Measurements from ENCODE around the gene CD248.
A peak's percentile ranks its signal among the peaks of the same experiment; 100 is the strongest.
"Not testable (repeated sequence)": the region's sequence is repeated elsewhere in the genome, so short reads cannot be mapped to it uniquely, and the experiment has no call there.

CD248 gene, protein sequence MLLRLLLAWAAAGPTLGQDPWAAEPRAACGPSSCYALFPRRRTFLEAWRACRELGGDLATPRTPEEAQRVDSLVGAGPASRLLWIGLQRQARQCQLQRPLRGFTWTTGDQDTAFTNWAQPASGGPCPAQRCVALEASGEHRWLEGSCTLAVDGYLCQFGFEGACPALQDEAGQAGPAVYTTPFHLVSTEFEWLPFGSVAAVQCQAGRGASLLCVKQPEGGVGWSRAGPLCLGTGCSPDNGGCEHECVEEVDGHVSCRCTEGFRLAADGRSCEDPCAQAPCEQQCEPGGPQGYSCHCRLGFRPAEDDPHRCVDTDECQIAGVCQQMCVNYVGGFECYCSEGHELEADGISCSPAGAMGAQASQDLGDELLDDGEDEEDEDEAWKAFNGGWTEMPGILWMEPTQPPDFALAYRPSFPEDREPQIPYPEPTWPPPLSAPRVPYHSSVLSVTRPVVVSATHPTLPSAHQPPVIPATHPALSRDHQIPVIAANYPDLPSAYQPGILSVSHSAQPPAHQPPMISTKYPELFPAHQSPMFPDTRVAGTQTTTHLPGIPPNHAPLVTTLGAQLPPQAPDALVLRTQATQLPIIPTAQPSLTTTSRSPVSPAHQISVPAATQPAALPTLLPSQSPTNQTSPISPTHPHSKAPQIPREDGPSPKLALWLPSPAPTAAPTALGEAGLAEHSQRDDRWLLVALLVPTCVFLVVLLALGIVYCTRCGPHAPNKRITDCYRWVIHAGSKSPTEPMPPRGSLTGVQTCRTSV

DNA sequence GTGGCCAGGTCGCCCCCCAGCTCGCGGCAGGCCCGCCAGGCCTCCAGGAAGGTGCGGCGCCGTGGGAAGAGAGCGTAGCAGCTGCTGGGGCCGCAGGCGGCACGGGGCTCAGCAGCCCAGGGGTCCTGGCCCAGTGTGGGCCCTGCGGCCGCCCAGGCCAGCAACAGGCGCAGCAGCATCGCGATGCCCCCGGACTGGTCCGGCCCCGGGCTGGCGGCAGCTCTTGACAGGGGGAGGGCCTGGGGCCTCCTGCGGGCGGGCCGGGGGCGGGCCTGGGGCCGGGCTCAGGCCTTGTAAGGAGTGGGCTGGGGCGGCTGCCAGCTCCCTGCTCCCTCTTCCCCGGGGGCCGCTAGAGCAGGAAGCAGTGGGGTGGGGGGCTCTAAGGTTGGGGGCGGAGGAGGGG is at the start of gene CD248:
CD248 (minus strand) TSS at position 196 of the 403 bp plus-strand sequence; CDS start at position 179, 17 bp downstream.
- DNase-seq, result peak in 16 of 51 donors; percentile 13 to 51 (median 28)

DNA sequence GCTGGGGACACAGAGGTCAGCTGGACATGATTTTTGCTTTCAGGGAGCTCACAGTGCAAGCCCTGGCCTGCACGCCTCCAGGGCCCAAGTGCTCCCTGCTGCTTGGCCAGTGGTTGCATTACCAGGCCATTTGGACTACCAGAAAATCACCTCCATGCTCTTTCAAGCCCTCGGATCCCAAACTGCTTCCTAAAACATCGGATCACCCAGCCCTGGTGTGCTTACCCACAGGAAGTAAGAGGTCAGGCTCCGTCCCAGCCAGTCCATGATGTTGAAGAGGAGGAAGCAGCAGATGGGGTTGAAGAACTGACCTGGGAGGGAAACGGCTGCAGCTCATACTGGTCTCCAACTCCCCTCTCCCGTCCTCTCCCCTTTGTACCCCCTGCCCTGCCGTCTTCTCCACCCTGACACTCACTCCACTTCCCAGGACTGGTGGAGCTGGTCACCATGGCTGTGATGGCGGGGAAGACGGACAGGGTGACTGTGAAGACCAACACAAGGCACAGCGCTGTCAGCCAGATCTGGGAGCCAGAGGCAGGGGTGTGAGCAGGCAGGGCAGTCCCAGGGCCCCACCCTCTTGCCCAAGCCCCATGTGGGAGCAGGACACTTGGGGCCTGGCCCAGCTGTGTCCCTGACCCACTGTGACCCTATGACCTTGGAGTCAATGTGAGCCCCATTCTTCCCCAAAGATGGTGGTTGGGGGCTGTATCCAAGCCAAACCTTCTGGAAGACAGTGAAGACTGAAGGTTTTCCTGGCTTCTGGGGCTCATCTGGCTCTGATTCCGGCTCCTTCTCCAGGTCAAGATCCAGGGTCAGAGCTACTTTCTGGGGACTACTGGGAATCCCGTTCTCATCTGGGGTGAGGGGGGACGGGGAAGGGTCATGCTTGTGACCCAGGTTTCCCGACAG is 49.1 kb upstream of the CD248 start:
- DNase-seq, result no peak

DNA sequence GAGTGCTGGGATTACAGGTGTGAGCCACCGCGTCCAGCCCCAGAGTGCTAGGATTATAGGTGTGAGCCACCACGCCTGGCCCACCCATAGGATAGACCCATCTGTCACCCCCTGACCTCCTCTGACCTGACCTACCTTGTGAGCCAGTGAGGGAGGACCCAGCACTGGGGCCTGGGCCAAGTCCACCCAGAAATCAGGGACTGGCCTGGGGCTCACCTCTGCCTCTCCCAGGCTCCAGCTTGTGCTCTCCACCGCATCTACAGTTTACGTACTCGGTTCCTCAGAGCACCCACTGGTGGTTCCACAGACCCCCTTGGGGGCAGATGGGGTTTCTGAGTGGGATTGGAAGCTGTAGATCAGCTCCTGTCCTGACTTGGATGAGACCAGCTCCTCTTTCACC is 48.3 kb upstream of the CD248 start:
- DNase-seq, result no peak

DNA sequence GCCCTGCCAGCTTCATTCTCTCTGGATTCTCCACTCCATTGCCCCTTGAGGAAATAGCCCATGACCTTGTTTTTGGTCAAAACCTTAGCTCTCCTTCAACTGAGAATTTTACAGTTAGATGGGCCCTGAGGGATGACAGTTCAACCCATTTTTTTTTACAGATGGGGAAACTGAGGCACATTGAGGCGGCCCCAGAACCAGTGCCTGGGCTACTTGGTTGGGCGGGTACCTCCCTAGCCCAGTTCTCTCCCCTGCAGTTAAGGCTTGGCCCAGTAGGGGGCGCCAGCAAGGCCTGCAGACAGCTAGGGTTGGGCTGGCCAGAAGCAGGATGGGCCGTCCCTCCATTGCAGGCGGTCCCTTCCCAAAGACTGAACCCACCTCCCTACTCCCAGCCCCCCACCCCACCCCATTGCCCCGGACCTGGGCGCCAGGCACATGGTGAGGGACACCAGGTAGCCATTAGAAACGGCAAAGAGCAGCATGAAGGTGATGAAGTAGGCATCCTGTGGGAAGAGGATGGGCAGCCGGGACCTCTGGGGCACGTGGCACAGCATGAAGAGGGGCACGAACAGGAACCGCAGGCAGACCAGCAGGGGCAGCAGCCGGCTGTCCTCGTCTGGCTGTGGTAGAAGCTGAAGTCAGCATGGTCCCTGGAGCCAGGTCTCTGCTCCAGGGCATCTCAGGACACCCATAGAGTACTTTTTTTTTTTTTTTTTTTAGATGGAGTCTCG is 47.1 kb upstream of the CD248 start:
- peak in 4 of 51 donors; percentile 6 to 28 (median 14) for DNase-seq

DNA sequence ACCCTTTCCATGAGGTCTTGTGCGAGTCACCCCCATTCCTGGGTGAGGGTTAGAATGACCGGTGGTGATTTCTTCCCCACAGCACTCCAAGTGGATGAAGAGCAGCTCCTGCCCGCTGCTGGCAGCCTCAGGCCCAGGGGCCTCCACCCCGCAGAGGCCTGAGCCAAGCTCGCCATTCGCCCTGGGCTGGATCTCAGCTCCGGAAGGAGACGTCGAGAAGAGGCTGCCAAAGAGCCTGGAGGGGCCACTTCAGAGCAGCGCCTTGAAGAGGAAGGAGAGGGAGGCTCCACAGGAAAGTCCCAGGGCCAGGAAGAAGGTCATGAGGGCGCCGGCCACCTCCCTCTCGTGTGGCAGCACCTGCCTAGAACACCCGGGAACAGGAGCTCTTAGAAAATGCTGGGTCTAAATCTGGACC is 46.4 kb upstream of the CD248 start:
- DNase-seq, result no peak

DNA sequence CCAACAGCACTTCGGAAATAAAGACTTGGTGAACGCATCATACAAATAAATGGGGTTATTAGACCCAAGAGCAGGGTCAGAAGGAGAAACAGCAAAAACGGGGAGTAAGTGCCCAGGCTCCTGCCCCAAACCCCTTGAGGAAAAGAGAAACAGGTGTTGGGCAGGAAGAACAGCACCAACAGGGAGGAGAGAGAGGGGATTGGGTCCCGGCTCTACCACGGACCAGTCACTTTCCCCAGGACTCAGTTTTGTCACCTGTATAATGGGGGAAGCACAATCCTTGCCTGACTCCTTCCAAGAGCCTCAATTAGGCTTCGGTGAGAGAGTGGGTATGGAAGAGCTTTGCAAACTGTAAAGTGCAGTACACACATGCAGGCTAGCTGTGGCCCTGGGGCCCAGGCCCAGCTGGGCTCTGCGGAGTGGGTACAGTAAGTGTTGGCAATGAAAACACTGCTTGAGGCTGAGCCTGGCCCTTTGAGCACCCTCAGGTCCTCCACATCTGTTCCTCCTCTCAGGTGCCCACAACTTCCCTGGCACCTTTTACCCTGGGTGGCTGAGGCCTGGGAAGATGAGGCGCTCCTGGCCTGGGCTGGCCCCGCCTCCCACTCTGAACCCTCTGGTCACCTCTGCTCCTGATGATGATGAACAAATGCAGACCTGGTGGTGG is 45.8 kb upstream of the CD248 start:
- no peak for DNase-seq

DNA sequence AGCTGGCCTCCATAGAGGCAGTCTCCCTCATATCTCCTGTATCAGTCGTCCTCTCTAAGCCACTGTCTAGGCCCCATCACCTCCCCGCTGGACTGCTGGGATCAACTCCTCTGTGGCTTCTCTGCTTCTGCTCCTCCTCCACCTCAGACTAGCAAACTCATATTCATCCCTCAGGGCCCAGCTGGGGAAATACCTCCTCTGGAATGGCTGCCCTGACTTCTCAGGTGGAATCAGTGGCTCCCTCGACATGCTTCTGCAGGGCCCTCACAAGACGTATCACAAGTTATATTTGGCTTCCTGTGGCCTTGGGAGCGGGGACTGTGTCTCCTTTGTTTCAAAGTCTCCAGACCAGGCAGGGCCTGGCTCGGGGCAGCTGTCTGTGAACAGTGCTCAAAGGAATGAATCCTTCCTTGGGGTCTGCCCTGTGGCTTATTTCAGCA is 44.7 kb upstream of the CD248 start:
- no peak for DNase-seq

DNA sequence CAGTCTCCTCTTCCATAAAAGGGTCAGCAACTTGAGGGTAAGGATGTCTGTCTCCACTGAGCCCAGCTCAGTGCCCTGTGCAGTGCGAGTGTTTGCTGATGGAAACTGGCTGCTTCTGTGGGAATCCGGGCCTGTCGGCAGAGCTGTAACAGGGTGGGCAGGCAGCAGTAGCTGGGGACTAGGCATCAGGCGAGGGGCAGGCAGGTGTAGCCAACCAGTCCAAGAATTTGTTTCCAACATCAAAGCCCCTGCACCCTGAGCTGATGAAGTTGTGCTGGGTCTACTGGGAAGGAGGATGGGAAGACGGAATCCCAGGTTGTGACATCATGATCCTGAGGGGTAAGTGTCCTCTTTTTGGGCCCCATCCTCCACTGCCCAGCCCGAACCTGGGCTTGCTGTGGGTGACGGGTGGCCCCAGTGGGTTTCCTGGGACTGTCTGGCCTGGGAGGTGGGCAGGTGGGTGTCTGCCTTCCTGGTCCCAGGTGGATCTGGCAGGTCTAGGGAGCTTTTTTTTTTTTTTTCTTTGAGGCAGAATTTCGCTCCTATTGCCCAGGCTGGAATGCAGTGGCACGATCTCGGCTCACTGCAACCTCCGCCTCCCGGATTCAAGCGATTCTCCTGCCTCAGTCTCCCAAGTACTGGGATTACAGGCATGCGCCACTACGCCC is 43.7 kb upstream of the CD248 start:
- DNase-seq, result no peak

DNA sequence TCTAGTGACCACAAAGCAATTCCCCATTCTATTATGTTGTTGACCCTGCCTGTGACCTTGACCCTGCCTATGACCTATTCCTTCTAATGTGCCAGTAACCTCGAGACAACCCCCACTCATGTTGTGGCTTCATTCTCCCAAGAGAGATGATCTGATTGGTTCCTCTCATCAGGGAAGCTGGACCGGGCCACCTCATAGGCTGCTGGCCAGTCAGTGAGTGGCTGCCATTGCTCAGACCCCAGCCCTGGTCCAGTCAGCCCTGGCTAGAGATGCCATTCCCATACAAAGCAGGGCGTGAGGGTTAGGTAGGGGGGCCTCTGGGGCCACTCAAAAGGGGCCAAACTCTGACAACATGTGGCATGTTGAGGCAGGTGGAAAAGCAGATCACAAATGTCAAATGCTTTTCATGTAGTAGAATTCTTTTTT is 42.8 kb upstream of the CD248 start:
- no peak for DNase-seq

DNA sequence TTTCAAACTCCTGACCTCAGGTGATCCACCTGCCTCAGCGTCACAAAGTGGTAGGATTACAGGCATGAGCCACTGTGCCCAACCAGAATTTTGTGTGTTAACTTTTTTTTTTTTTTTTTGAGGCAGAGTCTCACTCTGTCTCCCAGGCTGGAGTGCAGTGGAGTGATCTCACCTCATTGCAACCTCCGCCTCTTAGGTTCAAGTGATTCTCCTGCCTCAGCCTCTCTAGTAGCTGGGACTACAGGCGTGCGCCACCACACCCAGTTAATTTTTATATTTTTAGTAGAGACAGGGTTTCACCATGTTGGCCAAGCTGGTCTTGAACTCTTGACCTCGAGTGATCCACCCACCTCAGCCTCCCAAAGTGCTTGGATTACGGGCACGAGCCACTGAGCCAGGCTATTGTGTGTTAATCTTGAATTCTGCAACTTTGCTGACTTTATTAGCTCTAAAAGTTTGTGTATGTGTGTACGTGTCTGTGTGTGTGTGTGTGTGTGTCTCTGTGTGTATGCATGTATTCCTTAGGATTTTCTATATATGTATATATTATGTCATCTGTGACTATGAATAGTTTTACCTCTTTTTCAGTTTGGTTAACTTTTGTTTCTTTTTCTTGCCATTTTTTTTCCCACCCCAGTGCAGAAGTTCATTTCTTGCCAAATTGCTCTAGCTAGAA is 33.9 kb upstream of the CD248 start:
- DNase-seq, result not testable (repeated sequence)

DNA sequence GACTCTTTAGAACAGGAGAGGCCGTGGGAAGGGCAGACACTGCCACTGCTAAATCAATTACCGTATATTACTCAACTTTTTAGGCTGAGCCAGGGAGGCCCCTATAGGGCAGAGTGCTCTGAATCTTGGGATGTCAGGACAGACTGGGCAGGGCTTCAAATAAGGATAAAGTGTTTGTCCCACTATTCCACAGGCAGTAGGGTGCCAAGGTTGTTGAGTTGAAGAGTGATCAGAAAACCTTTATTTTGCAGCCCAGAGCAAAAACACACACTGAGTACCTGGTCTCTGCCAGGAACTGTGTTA is 32.2 kb upstream of the CD248 start:
- DNase-seq, result no peak

DNA sequence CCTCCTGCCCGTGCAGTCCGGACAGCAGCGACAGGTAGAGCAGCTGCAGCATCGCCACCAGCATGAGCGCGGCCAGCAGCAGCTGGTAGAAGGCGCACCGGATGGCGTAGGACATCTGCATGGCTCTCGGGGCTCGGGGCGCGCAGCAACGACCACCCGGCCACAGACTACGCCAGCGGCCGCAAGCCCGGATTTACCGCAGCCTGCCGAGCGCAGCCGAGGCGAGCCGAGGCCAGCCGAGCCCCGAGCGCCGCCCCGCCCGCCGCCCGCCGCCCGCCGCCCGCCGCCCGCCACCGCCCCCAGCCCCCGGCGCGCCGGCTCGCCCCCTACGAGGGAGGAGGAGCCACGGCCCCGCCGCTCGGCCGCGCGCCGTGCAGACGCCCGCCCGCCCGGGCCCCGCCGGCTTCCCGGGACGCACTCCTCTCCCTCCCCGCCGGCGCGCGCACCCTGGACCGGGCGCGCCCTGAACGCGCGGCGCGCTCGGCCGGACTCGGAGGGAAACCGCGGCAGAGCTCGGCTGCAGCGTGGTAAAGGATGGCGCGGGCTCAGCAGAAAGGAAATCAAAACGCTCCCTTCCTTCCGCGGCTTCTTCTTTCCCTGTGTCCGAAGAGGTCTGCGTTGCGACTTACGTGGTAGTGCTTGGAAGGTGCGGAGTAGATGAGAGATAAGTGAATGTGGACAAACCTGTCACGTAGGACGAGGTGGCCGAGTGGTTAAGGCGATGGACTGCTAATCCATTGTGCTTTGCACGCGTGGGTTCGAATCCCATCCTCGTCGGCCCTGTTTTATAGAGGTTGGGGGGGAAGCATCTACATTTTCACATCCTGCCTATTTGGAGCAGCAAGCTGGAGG is 30.8 kb upstream of the CD248 start, which contains the start of gene B4GAT1:
B4GAT1 (minus strand) TSS at position 205 of the 852 bp plus-strand sequence; CDS start at position 121, 84 bp downstream.
- DNase-seq, result peak in 50 of 51 donors; percentile 22 to 90 (median 71)

DNA sequence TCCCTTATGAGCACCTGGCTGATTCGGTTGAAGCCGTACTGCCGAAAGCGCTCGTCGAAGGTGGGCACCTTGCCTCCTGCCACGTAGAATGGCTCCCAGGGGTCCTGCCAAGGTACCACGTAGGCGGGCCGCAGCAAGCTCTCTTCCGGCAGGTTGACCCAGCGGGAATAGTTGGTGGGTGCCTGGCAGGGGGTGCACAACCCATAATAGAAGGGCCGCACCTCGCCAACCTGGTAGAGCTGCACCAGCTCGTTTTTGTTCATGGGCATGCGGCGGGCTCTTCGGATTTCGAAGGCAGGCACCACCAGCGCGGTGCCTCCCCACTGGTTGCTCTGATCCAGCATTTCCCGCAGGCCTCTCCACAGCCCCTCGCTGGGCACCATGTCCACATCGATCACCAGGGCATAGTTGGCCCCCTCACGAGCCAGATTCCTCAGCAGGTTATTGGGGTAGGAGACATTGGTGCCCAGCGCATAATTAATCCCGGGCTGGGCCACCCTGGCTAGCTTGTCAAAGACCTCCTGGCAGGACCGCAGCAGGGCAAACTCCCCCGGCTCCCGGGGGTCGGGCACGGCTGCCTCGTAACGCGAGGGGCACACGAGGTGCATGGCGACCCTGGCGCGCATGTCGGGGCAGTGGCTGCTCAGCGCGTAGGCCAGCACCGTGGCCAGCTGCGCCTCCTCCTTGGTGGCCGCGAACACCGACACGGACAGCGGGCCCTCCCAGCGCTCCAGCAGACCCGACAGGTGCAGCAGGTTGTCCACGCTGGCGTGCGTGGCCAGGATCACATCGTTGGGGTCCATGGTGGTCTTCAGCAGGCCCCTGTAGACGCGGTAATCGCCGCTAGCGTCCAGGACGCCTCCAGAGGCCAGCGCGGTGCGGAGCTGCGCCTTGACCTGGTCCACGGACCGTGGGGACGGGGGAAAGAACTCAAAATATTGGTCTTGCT is 29.9 kb upstream of the CD248 start:
- DNase-seq, result peak in 4 of 51 donors; percentile 19 to 53 (median 51)

DNA sequence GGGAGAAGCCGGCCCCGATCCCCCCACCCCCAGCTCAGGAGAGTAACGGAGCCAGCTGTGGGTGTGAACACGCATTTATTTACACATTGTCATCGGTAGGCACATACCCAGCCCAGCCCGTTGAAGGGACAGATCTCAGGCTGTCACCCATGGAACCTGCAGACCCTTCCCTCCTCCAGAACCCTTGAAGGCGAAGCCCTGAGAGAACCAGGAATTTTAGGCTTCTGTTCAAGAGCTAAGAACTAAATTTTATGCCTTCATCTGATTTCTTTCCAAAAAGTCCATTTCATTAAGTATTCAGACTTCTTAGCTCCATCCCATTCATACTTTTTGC is 28.4 kb upstream of the CD248 start:
- no peak for DNase-seq

DNA sequence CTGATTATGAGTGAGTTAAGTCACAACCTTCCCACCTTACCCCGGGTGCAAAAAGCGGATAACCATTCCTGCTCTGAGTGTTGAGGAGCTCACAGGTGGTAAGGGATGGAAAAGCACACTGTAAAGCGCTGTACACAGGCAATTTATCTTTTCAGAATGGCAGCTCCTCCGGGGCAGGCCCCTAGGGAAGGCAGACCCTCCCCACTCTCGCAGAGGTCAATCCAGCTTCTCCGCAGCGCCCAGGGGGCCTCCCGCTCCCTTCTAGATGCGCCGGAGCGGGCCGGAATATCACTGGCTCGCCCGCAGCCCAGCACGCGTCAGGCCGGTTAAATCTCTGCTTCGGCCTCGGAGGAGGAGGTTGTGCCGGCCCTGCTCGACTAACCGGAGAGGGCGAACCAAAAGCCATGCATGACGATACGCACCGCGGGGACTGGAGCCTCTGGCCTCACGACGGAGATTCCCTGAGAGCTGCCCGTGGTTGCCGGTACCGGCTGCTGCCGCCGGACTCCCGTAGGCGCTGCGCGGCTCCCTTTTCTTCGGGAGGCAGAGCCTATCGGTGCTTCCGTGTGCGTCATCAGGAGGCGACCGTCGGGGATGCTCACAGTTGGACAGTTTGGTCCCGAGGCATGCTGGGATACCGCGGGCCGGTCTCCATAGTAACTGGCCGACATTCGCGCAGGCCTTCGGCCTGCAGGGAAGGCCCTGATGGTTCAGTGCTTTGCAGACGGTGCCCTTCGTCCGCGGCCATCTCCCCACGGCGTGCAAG is 27.9 kb upstream of the CD248 start, which contains the start of gene BRMS1:
BRMS1 (minus strand) TSS at position 555 of the 766 bp plus-strand sequence. CDS start 2,870 bp downstream, outside the sequence.
- DNase-seq, result peak; percentile 76 to 98 (median 95)

DNA sequence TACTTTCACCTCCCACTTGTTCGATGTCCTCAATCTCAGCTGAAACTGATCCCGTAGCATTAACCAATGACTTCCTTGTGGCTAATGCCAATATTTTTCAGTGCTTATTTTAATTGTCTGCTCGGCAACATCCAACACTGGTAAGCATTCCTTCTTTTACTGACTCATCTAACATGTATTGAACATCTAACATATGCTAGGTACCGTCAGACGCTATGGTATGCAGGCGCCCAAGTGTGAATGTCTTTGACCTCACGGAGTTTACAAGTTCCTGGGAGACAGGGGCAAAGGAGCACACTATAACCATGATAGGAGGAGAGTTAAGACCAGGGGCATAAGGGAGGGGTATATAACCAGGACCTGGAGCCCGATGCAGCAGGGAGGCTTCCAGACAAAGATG is 26.3 kb upstream of the CD248 start:
- DNase-seq, result no peak
